Activated CD4-positive, alpha-beta T cell treated with anti-CD3 and anti-CD28 coated beads, Interleukin-2, amount 10 ng/mL, durations not matched to agents 7 days and 5 days (primary cell): ENCODE measurements around the gene RPS6KA3. TPM values are rescaled to one million over a fixed set of nuclear protein-coding genes. Genes with fewer than 3 reads are reported as not detected.
A peak's percentile ranks its signal among the peaks of the same experiment; 100 is the strongest.

ENCODE experiments used
- CTCF ChIA-PET: fragments of 350-600 bp; sonication (Branson Sonifier 250); formaldehyde crosslinking; loops from one replicate; lab custom pipeline; 2021; ENCODE audit warnings: antibody characterized with exemption; lab: Charles Lee
- POLR2A ChIA-PET: fragments of 350-600 bp; sonication (Branson Sonifier 250); formaldehyde crosslinking; loops from one replicate; lab custom pipeline; 2021; ENCODE audit warnings: antibody characterized with exemption; lab: Charles Lee
- DNase-seq: peaks from one replicate; pipeline ENCODE4 v3.0.0-alpha.2; 2020
- H3K27ac Mint-ChIP-seq: one replicate; pipeline ENCODE4 v1.8.0; 2021; ENCODE audit warnings: mild to moderate bottlenecking, moderate library complexity, mixed read lengths
- H3K27me3 Mint-ChIP-seq: one replicate; pipeline ENCODE4 v1.8.0; 2021; ENCODE audit warnings: mixed read lengths
- H3K36me3 Mint-ChIP-seq: one replicate; pipeline ENCODE4 v1.8.0; 2021; ENCODE audit warnings: low read depth, mixed read lengths
- H3K4me1 Mint-ChIP-seq: one replicate; pipeline ENCODE4 v1.8.0; 2021; ENCODE audit warnings: mixed read lengths
- H3K4me3 Mint-ChIP-seq: one replicate; pipeline ENCODE4 v1.8.0; 2021; ENCODE audit warnings: mild to moderate bottlenecking, moderate library complexity, mixed read lengths
- H3K9me3 Mint-ChIP-seq: one replicate; pipeline ENCODE4 v1.8.0; 2021; ENCODE audit warnings: mixed read lengths
- total RNA-seq, 2 experiments: library from RNA; stranded (reverse); gene quantifications; one replicate each; pipeline ENCODE4 v1.2.3, GENCODE V29; 2021

RPS6KA3 gene
- total RNA-seq: 10 to 100 TPM; 70.9 to 76.2 TPM

- DNase-seq: peak; percentile 89
- Mint-ChIP-seq H3K4me1 (peaks cover 21% of the 10 kb centered on the region), H3K27me3 (peaks cover 5% of the 10 kb centered on the region), H3K9me3 (no peaks in the 10 kb centered on the region), H3K27ac (peak within 1 kb of the TSS; percentile 95), H3K4me3 (peak within 1 kb of the TSS; percentile 91), H3K36me3 (peaks cover 4% of the 10 kb centered on the region)
- POLR2A ChIA-PET: no interaction called here
- CTCF ChIA-PET: no interaction called here
Observed at GRCh38 chrX:20266810-20267606, at the start of gene RPS6KA3. Gene RPS6KA3 (minus strand): TSS chrX:20266909. CDS start chrX:20266632, 277 bp downstream.

DNA sequence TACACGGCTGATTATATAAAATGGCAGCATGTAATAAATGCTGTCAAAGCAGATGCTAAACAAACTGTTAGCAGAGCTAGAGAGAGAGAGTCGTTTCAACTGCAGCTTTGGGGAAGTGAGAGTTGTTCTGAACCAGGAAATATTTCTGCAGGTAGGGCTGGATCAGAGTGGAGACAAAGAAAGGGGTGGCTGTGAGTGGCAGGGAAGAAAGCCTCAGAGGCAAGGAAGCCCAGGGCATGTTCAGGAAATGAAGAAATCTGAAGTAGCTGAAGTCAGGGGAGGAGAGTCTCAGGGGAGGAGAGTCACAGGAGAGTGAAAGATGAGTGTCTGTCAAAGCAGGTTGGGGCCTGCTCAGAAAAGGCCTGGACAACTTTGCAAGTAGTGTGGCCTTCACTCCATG is 48.4 kb upstream of the RPS6KA3 start:
- no peak for DNase-seq
- peaks cover 10% of the 10 kb centered on the region for H3K4me1 Mint-ChIP-seq
- H3K4me3 Mint-ChIP-seq: no peak overlapping the region
- no peak overlapping the region for H3K27ac Mint-ChIP-seq
- ChIA-PET POLR2A (no interaction called here), CTCF (interaction anchor here (1.2 kb wide), 1 partner anchor 31 kb away, joined by 3 read pairs; no protein-coding TSS in a partner anchor)
- no peaks in the 10 kb centered on the region for H3K36me3 Mint-ChIP-seq
- H3K27me3 Mint-ChIP-seq: no peaks in the 10 kb centered on the region
- no peaks in the 10 kb centered on the region for H3K9me3 Mint-ChIP-seq

GRCh38 chrX:20313899-20314298 is 47.2 kb upstream of the RPS6KA3 start:
- no peak for DNase-seq
- H3K27ac Mint-ChIP-seq: no peak overlapping the region
- H3K4me1 Mint-ChIP-seq: peaks cover 10% of the 10 kb centered on the region
- no peaks in the 10 kb centered on the region for H3K27me3 Mint-ChIP-seq
- H3K9me3 Mint-ChIP-seq: no peaks in the 10 kb centered on the region
- H3K36me3 Mint-ChIP-seq: no peaks in the 10 kb centered on the region
- CTCF ChIA-PET: no interaction called here
- H3K4me3 Mint-ChIP-seq: no peak overlapping the region
- POLR2A ChIA-PET: no interaction called here

DNA sequence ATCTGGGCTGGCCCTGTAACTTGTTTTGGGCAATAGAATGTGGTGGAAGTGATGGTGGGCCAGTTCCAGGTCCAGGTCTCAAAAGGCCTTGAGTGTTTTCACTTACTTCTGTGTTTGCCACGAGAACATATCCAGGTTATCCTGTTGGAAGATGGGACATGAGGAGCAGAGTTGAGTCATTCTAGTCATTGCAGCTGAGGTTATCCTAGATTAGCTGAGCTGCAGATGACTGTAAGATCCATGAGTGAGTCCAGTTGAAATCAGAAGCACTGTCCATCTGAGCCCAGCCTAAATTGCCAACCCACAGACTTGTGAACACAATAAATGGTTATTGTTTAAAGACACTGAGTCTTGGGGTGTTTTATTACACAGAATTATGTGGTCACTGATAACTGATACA is 45.3 kb upstream of the RPS6KA3 start:
- no peak for DNase-seq
- H3K27me3 Mint-ChIP-seq: no peaks in the 10 kb centered on the region
- ChIA-PET POLR2A (no interaction called here), CTCF (no interaction called here)
- H3K27ac Mint-ChIP-seq: no peak overlapping the region
- no peaks in the 10 kb centered on the region for H3K36me3 Mint-ChIP-seq
- no peak overlapping the region for H3K4me3 Mint-ChIP-seq
- peaks cover 10% of the 10 kb centered on the region for H3K4me1 Mint-ChIP-seq
- no peaks in the 10 kb centered on the region for H3K9me3 Mint-ChIP-seq

GRCh38 chrX:20311505-20311904 is 44.8 kb upstream of the RPS6KA3 start:
- H3K4me1 Mint-ChIP-seq: peaks cover 10% of the 10 kb centered on the region
- H3K27me3 Mint-ChIP-seq: no peaks in the 10 kb centered on the region
- ChIA-PET POLR2A (no interaction called here), CTCF (no interaction called here)
- no peaks in the 10 kb centered on the region for H3K36me3 Mint-ChIP-seq
- no peak overlapping the region for H3K4me3 Mint-ChIP-seq
- no peaks in the 10 kb centered on the region for H3K9me3 Mint-ChIP-seq
- no peak overlapping the region for H3K27ac Mint-ChIP-seq
- no peak for DNase-seq

DNA sequence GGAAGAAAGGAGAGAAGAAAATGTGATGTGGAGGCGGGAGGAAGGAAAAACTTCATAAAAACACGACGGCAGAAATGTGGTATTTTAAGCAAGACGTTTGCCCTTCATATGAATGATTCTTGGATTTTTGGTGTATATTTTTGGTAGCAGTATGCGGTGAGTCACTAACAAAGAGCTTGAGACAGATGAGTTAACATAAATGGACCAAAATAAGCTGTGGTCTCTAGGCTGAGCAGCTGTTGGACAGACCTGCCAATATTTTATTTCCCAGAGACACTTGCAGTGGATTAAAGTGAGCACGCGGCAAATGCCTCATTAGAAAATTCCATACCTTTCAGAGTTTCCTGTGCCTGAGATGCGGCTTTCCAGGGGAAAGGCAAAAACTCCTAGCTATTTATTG is 43.1 kb upstream of the RPS6KA3 start:
- Mint-ChIP-seq H3K4me3 (no peak overlapping the region), H3K4me1 (peaks cover 3% of the 10 kb centered on the region), H3K9me3 (no peaks in the 10 kb centered on the region), H3K36me3 (no peaks in the 10 kb centered on the region), H3K27me3 (no peaks in the 10 kb centered on the region), H3K27ac (no peak overlapping the region)
- ChIA-PET POLR2A (no interaction called here), CTCF (interaction anchor here (0.7 kb wide), 1 partner anchor 14 kb away, joined by 3 read pairs; no protein-coding TSS in a partner anchor)
- DNase-seq: no peak

DNA sequence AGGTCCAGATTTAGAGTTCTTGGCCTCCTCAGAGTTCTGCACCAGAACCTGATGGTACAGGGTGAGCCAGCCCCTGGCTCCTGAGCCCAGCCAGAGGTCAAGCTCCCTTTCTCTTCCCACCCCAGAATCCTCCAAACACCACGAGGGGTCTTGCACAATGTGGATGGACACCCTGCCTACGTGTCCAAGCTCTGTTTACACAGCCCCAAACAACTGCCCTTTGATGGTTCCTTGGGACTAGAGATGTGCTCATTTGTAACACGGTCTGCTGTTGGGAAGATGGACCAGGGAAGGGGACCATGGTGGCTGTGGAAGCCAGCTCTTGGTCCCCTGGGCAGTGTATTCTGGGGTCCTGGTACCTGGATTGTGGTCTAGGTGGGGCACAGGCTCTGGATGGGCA is 40.0 kb upstream of the RPS6KA3 start:
- Mint-ChIP-seq H3K27me3 (no peaks in the 10 kb centered on the region), H3K4me1 (no peaks in the 10 kb centered on the region), H3K9me3 (no peaks in the 10 kb centered on the region), H3K36me3 (no peaks in the 10 kb centered on the region), H3K27ac (no peak overlapping the region), H3K4me3 (no peak overlapping the region)
- ChIA-PET POLR2A (no interaction called here), CTCF (no interaction called here)
- no peak for DNase-seq

DNA sequence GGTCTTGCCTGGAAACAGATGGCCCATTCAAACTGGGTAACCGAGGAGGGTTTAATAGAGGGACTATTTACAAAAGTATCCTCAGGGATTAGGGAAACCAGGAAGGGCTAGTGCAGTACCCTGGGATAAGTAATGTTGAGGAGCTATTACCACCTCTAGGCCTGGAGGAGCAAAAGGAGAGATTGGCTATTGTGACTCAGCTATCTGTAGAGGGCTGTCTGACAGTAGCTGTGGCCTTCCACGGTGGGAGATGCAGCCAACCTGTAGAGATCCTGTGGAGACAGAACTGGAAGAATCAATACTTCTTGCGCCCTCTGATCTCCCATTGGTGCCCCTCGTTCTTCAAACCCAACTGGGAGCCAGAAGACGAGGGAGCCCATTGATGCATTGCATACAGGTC is 34.1 kb upstream of the RPS6KA3 start:
- no peaks in the 10 kb centered on the region for H3K9me3 Mint-ChIP-seq
- peak; percentile 8 for DNase-seq
- peaks cover 3% of the 10 kb centered on the region for H3K4me1 Mint-ChIP-seq
- POLR2A ChIA-PET: no interaction called here
- H3K27me3 Mint-ChIP-seq: peaks cover 11% of the 10 kb centered on the region
- no peak overlapping the region for H3K27ac Mint-ChIP-seq
- H3K36me3 Mint-ChIP-seq: no peaks in the 10 kb centered on the region
- H3K4me3 Mint-ChIP-seq: no peak overlapping the region
- CTCF ChIA-PET: no interaction called here

- no peak overlapping the region for H3K27ac Mint-ChIP-seq
- peaks cover 11% of the 10 kb centered on the region for H3K27me3 Mint-ChIP-seq
- H3K36me3 Mint-ChIP-seq: no peaks in the 10 kb centered on the region
- DNase-seq: no peak
- H3K4me1 Mint-ChIP-seq: peaks cover 3% of the 10 kb centered on the region
- POLR2A ChIA-PET: no interaction called here
- CTCF ChIA-PET: interaction anchor here (0.7 kb wide), 1 partner anchor 69 kb away, joined by 3 read pairs; no protein-coding TSS in a partner anchor
- H3K4me3 Mint-ChIP-seq: no peak overlapping the region
- no peaks in the 10 kb centered on the region for H3K9me3 Mint-ChIP-seq
Observed at GRCh38 chrX:20294957-20295356, 28.2 kb upstream of the RPS6KA3 start.

- Mint-ChIP-seq H3K4me1 (peaks cover 3% of the 10 kb centered on the region), H3K27me3 (peaks cover 11% of the 10 kb centered on the region), H3K9me3 (no peaks in the 10 kb centered on the region), H3K36me3 (no peaks in the 10 kb centered on the region), H3K27ac (no peak overlapping the region), H3K4me3 (no peak overlapping the region)
- DNase-seq: no peak
- ChIA-PET CTCF (no interaction called here), POLR2A (no interaction called here)
Observed at GRCh38 chrX:20294284-20294683, 27.6 kb upstream of the RPS6KA3 start.

GRCh38 chrX:20285511-20285910 is 18.8 kb upstream of the RPS6KA3 start:
- no peak for DNase-seq
- H3K9me3 Mint-ChIP-seq: peaks cover 5% of the 10 kb centered on the region
- no peaks in the 10 kb centered on the region for H3K27me3 Mint-ChIP-seq
- ChIA-PET POLR2A (no interaction called here), CTCF (no interaction called here)
- no peaks in the 10 kb centered on the region for H3K36me3 Mint-ChIP-seq
- no peak overlapping the region for H3K4me3 Mint-ChIP-seq
- H3K4me1 Mint-ChIP-seq: no peaks in the 10 kb centered on the region
- H3K27ac Mint-ChIP-seq: no peak overlapping the region

DNA sequence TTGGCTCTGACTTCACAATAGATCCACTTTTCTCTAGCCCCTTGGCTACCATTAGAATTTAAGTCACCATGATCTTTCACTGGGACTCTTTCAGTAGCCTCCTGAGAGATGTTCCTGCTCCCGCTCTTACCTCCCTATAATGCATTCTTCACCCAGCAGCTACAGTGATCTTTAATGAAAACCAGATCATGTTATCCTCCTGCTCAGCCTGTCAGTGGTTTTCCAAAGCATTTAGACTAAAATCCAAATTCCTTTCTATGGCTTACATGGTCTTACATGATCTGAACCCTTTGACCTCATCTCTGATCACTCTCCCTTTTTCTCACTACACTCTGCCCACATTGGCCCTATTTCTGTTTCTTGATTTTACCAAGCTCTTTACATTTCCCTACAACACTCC is 18.3 kb upstream of the RPS6KA3 start:
- Mint-ChIP-seq H3K4me1 (no peaks in the 10 kb centered on the region), H3K27ac (no peak overlapping the region), H3K9me3 (peaks cover 5% of the 10 kb centered on the region), H3K36me3 (no peaks in the 10 kb centered on the region), H3K27me3 (no peaks in the 10 kb centered on the region), H3K4me3 (no peak overlapping the region)
- POLR2A ChIA-PET: no interaction called here
- DNase-seq: no peak
- CTCF ChIA-PET: interaction anchor here (1.4 kb wide), 1 partner anchor 31 kb away, joined by 3 read pairs; no protein-coding TSS in a partner anchor

- H3K27ac Mint-ChIP-seq: no peak overlapping the region
- H3K4me3 Mint-ChIP-seq: no peak overlapping the region
- CTCF ChIA-PET: interaction anchor here (1.4 kb wide), 1 partner anchor 31 kb away, joined by 3 read pairs; no protein-coding TSS in a partner anchor
- H3K9me3 Mint-ChIP-seq: peaks cover 5% of the 10 kb centered on the region
- no peaks in the 10 kb centered on the region for H3K27me3 Mint-ChIP-seq
- no peaks in the 10 kb centered on the region for H3K4me1 Mint-ChIP-seq
- POLR2A ChIA-PET: no interaction called here
- no peak for DNase-seq
- no peaks in the 10 kb centered on the region for H3K36me3 Mint-ChIP-seq
Observed at GRCh38 chrX:20284444-20284843, 17.7 kb upstream of the RPS6KA3 start.
